NB4 (cell line): Measurements from ENCODE around the gene TEFM.
"Not testable (repeated sequence)": the region's sequence is repeated elsewhere in the genome, so short reads cannot be mapped to it uniquely, and the experiment has no call there.

Experiments
- DNase-seq: peaks from one replicate; pipeline ENCODE4 v3.0.0; 2010; ENCODE audit warnings: low read depth
- H3K4me3 ChIP-seq: one replicate; pipeline ENCODE4 v1.5.1; 2011; ENCODE audit warnings: mild to moderate bottlenecking, low read depth, low read length, moderate library complexity
- CTCF ChIP-seq: IDR thresholded peaks from one replicate; pipeline ENCODE4 v1.5.1; 2012; ENCODE audit warnings: low read depth, low read length
- MYC ChIP-seq: IDR thresholded peaks from 2 replicates; pipeline ENCODE4 v1.6.1; 2011; ENCODE audit warnings: low read depth, low read length
- POLR2A ChIP-seq: IDR thresholded peaks from 2 replicates; pipeline ENCODE4 v1.6.1; 2011; ENCODE audit warnings: mild to moderate bottlenecking; ENCODE audit not compliant: insufficient read length; ENCODE audit errors: extremely low read depth
- TF ChIP-seq, protein P1 (sequence below): IDR thresholded peaks from 2 replicates; pipeline ENCODE4 v1.6.1; 2011; ENCODE audit warnings: low read depth, low read length

The TEFM gene

DNA sequence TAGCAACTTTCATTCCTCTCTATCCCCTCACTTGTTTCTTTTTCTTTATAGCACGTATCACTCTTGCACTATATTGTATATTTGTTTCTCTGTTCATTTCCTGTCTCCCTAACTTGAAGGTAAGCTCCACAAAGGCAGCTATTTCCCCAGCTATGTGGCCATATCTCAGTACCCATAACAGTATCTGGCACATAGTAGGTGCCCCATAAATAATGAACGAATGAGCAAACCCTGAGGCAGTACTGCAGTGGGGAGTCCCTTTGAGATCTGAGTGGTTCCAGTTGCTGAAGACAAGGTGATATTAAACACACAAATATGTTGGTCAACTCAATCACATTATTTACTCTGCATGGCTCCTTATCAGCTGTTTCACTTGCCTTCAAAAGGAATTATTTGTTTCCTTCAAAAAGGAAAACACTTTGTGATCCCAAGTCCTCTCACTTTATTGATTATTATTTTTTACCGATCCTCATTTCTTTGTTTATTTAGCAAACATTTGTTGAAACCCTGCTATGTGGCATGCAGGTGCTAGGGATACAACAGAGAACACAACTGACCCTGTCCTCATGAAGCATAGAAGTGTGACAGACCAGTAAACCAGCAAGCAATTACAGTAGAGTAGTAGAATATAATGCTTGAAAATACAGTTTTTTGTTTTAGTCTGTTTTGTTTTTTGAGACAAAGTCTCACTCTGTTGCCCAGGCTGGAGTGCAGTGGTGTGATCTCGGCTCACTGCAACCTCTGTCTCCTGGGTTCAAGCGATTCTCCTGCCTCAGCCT is 10.0 kb upstream of the TEFM start:
- TF ChIP-seq POLR2A (no peak), CTCF (no peak), MYC (no peak)
- TF ChIP-seq, protein P1, sequence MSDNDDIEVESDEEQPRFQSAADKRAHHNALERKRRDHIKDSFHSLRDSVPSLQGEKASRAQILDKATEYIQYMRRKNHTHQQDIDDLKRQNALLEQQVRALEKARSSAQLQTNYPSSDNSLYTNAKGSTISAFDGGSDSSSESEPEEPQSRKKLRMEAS = no peak
- DNase-seq = no peak
- no peak overlapping the region for H3K4me3 ChIP-seq

DNA sequence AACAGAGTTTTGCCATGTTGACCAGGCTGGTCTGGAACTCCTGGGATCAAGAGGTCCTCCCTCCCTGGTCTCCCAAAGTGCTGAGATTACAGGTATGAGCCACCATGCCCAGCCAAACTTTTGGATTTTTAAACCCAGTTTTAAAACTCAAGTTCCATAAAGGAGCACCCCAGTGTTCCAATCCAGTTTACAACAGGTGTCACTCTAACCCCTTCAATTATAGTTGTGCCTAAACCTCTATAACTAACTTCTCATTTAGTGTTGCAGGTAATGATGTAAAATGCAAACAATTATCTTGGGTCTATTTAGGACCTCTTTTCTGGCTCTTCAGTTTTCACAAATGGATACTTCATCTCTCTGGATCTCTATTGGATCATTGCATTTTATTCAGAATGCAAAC is 7.9 kb upstream of the TEFM start:
- TF ChIP-seq, protein P1 = no peak
- TF ChIP-seq POLR2A = no peak
- no peak for TF ChIP-seq CTCF
- TF ChIP-seq MYC = no peak
- no peak for DNase-seq
- H3K4me3 ChIP-seq = no peak overlapping the region

- DNase-seq, H3K4me3 ChIP-seq: not testable (repeated sequence)
Measured at GRCh38 chr17:30910151-30910550, 4.1 kb upstream of the TEFM start.

DNA sequence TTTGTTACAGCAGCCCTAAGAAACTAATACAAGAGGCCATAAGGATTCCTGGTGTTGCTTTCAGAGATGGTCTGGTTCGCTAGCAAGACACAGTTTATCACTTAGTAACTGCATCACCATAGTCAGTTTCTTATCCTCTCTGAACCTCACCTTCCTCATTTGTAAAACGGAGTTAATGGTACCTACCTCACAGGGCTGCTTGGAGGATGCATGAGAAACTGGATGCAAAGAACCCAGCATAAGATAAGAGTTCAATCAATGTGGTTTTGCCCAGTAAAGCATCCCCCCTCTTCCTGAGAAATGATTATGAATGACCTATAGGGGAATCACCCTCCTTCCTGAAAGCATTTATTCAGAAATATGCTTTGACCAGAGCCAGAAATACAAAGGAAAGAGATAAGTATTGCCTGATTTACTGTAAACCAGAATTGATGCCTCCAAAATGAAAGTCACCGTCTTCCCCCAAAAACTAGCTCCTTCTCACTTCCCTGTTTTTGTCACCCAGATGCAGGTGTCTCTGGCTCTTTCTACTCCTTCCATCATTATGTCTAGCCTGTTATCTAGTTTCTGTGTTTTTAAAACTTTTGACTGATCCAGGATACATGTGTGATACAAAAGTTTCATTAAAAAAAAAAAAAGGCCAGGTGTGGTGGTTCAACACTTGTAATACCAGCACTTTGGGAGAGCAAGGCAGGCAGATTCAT is 2.8 kb upstream of the TEFM start:
- no peak for TF ChIP-seq CTCF
- no peak for TF ChIP-seq POLR2A
- no peak for TF ChIP-seq MYC
- TF ChIP-seq, protein P1 = no peak
- no peak for DNase-seq
- no peak overlapping the region for H3K4me3 ChIP-seq

DNA sequence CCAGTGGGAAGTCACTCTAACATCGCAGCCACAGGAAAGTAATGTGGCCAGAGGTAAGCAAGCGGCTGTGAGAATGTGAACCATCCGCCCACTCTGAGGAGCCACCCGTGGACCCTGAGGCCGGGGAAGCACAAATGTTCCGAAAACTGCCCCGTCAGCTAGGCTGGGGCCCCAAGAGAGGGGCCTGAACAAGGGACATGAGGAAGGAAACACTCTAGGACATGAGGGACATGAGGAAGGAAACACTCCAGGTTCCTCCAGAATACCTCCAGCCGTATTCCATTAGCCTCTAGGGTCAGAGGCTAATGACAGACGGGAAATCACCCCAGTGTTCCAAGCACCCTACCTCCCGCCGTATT is 317 bp downstream of the TEFM start:
- DNase-seq = peak; percentile 50
- H3K4me3 ChIP-seq = peak overlapping the region; percentile 83
- TF ChIP-seq, protein P1 = no peak
- TF ChIP-seq POLR2A (no peak), CTCF (no peak), MYC (no peak)

- TF ChIP-seq MYC (no peak), CTCF (no peak), POLR2A (no peak)
- TF ChIP-seq, protein P1 = no peak
- H3K4me3 ChIP-seq = no peak overlapping the region
- DNase-seq = no peak
Measured at GRCh38 chr17:30897311-30897710, 8.7 kb downstream of the TEFM start.
